Suprapubic skin (tissue), 4 donors: ENCODE measurements around the gene TBC1D22A.

Source experiments
- CTCF ChIP-seq, 2 donors: fragments of 200-600 bp in 1 of 2; fragments of 450-650 bp in 1 of 2; sonication (generic) in 1 of 2; IDR thresholded peaks; one replicate each; pipeline ENCODE4 v1.5.1; 2016 to 2019; ENCODE audit warnings: antibody characterized with exemption in 2 of 2, mild to moderate bottlenecking in 1 of 2, moderate library complexity in 1 of 2
- EP300 ChIP-seq: sonication (generic); formaldehyde crosslinking; IDR thresholded peaks from one replicate; pipeline ENCODE4 v1.6.1; 2017; ENCODE audit warnings: antibody characterized with exemption
- POLR2A ChIP-seq, 2 donors: fragments of 450-650 bp; IDR thresholded peaks; one replicate each; pipeline ENCODE4 v1.6.1; 2017; ENCODE audit warnings: antibody characterized with exemption in 2 of 2, mild to moderate bottlenecking in 2 of 2, moderate library complexity in 2 of 2
- POLR2AphosphoS5 ChIP-seq, 3 donors: sonication (generic); formaldehyde crosslinking; IDR thresholded peaks; one replicate each; pipeline ENCODE4 v1.6.1; 2017; ENCODE audit warnings: antibody characterized with exemption in 3 of 3

- TF ChIP-seq POLR2A (IDR thresholded peaks at IDR 0.05) (no peak), CTCF (IDR thresholded peaks at IDR 0.05) (no peak), POLR2AphosphoS5 (IDR thresholded peaks at IDR 0.05) (no peak), EP300 (no peak)
These were observed 274.6 kb downstream of the TBC1D22A start for GRCh38 chr22:47036936-47037485.
